H1 (cell line): ENCODE results near the gene KLHL3. TPM values are rescaled to one million over a fixed set of nuclear protein-coding genes. Genes with fewer than 3 reads are reported as not detected.

ENCODE experiments used
- CTCF ChIA-PET: fragments of 300-600 bp; sonication (Branson Sonifier 250); formaldehyde crosslinking; loops from one replicate; lab custom pipeline; 2021; ENCODE audit not compliant: partially characterized antibody; lab: Charles Lee
- POLR2A ChIA-PET: fragments of 300-600 bp; sonication (Branson Sonifier 250); formaldehyde crosslinking; loops from one replicate; lab custom pipeline; 2021; ENCODE audit warnings: inconsistent platforms; ENCODE audit not compliant: partially characterized antibody; lab: Charles Lee
- DNase-seq, 2 experiments: peaks; one replicate each; pipeline versions ENCODE4 v3.0.0 to v3.0.0-alpha.2; 2010 to 2022; ENCODE audit warnings: low spot score in 2 of 2, low read depth in 1 of 2, mixed read lengths in 1 of 2
- FAIRE-seq: peaks from 2 replicates; lab custom pipeline; 2011; peaks lifted over from hg19 to GRCh38; lab: Jason Lieb, UNC
- H2AFZ ChIP-seq: 2 replicates; pipeline ENCODE4 v1.8.1; 2012; ENCODE audit warnings: low read length, inconsistent platforms
- H2AK5ac ChIP-seq: 2 replicates; pipeline ENCODE4 v1.6.1; 2013; ENCODE audit warnings: low read depth, low read length
- H2BK120ac ChIP-seq: replicated peaks from 2 replicates; pipeline ENCODE3; 2013; ENCODE audit warnings: low read depth, low read length, inconsistent platforms
- H2BK12ac ChIP-seq: 2 replicates; pipeline ENCODE4 v1.6.1; 2013; ENCODE audit warnings: low read depth, low read length
- H2BK15ac ChIP-seq: 2 replicates; pipeline ENCODE4 v1.6.1; 2013; ENCODE audit warnings: low read length
- H2BK20ac ChIP-seq: 2 replicates; pipeline ENCODE4 v1.6.1; 2013; ENCODE audit warnings: low read length
- H2BK5ac ChIP-seq: 2 replicates; pipeline ENCODE4 v1.6.1; 2013; ENCODE audit warnings: low read depth, low read length
- H3K14ac ChIP-seq: 2 replicates; pipeline ENCODE4 v1.6.1; 2013; ENCODE audit warnings: inconsistent platforms; ENCODE audit not compliant: insufficient read length
- H3K18ac ChIP-seq: 2 replicates; pipeline ENCODE4 v1.6.1; 2013; ENCODE audit warnings: low read length; ENCODE audit errors: extremely low read depth
- H3K23ac ChIP-seq: 2 replicates; pipeline ENCODE4 v1.6.1; 2013; ENCODE audit warnings: inconsistent platforms; ENCODE audit not compliant: insufficient read length
- H3K23me2 ChIP-seq: 2 replicates; pipeline ENCODE4 v1.6.1; 2013; ENCODE audit warnings: low read depth, low read length
- H3K27ac ChIP-seq: 2 replicates; pipeline ENCODE4 v1.6.1; 2011; ENCODE audit warnings: low read depth, low read length, inconsistent platforms
- H3K27me3 ChIP-seq, 4 experiments: replicated peaks in 1 of 4; 1 replicate in 1 of 4; 2 replicates in 3 of 4; pipeline versions ENCODE4 v1.6.1 to v1.8.1; 2011 to 2013; ENCODE audit warnings: low read length in 3 of 4, mild to moderate bottlenecking in 3 of 4, inconsistent platforms in 2 of 4, mixed read lengths in 2 of 4, moderate library complexity in 1 of 4; ENCODE audit not compliant: control insufficient read depth in 3 of 4, insufficient read depth in 3 of 4; ENCODE audit errors: extremely low read depth in 1 of 4
- H3K36me3 ChIP-seq, 4 experiments: 2 replicates each; pipeline versions ENCODE4 v1.6.1 to v1.8.1; 2011 to 2013; ENCODE audit warnings: mild to moderate bottlenecking in 4 of 4, low read length in 3 of 4, moderate library complexity in 2 of 4, control low read depth in 1 of 4, inconsistent platforms in 1 of 4; ENCODE audit not compliant: insufficient read depth in 4 of 4, control insufficient read depth in 2 of 4
- H3K4ac ChIP-seq: replicated peaks from 2 replicates; pipeline ENCODE3; 2013; ENCODE audit warnings: low read length, low read depth, mixed read lengths, inconsistent platforms; ENCODE audit not compliant: insufficient read length
- H3K4me1 ChIP-seq, 4 experiments: replicated peaks in 1 of 4; 1 replicate in 1 of 4; 2 replicates in 3 of 4; pipeline versions ENCODE4 v1.6.1 to v1.8.1; 2011 to 2013; ENCODE audit warnings: low read length in 3 of 4, inconsistent platforms in 2 of 4, mixed read lengths in 1 of 4; ENCODE audit not compliant: insufficient read depth in 4 of 4, control insufficient read depth in 3 of 4
- H3K4me2 ChIP-seq, 2 experiments: 2 replicates each; pipeline versions ENCODE4 v1.6.1 to v1.8.1; 2011 to 2013; ENCODE audit warnings: low read depth in 2 of 2, low read length in 2 of 2, control low read depth in 1 of 2, inconsistent platforms in 1 of 2, mild to moderate bottlenecking in 1 of 2; ENCODE audit not compliant: insufficient read depth in 1 of 2
- H3K4me3 ChIP-seq, 4 experiments: fragments of 200-600, 300-600 bp in 1 of 4; sonication (generic), shearing (Covaris generic), sonication (Bioruptor Twin) in 1 of 4; 2 replicates each; pipeline versions ENCODE4 v1.5.1 to v1.8.1; 2011 to 2016; ENCODE audit warnings: low read length in 4 of 4, low read depth in 3 of 4, control low read depth in 2 of 4, inconsistent platforms in 2 of 4, mild to moderate bottlenecking in 2 of 4, mixed read lengths in 1 of 4, moderate library complexity in 1 of 4; ENCODE audit not compliant: insufficient read depth in 2 of 4; ENCODE audit errors: extremely low read depth in 1 of 4
- H3K56ac ChIP-seq: replicated peaks from 2 replicates; pipeline ENCODE3; 2013; ENCODE audit warnings: low read depth, mild to moderate bottlenecking, mixed read lengths, low read length, inconsistent platforms; ENCODE audit not compliant: insufficient read length
- H3K79me1 ChIP-seq: 2 replicates; pipeline ENCODE4 v1.6.1; 2013; ENCODE audit warnings: low read depth, low read length, control low read depth
- H3K79me2 ChIP-seq, 2 experiments: 2 replicates each; pipeline versions ENCODE4 v1.6.1 to v1.8.1; 2012 to 2013; ENCODE audit warnings: low read length in 2 of 2, mild to moderate bottlenecking in 2 of 2, inconsistent platforms in 1 of 2; ENCODE audit not compliant: insufficient read depth in 2 of 2, control insufficient read depth in 1 of 2
- H3K9ac ChIP-seq, 4 experiments: replicated peaks in 1 of 4; 1 replicate in 1 of 4; 2 replicates in 3 of 4; pipeline versions ENCODE4 v1.6.1 to v1.8.1; 2011 to 2013; ENCODE audit warnings: low read depth in 3 of 4, low read length in 3 of 4, control low read depth in 2 of 4, mild to moderate bottlenecking in 2 of 4, moderate library complexity in 2 of 4, inconsistent platforms in 1 of 4; ENCODE audit errors: extremely low read depth in 1 of 4
- H3K9me3 ChIP-seq, 2 experiments: 2 replicates each; pipeline versions ENCODE4 v1.6.1 to v1.8.1; 2012 to 2013; ENCODE audit warnings: mild to moderate bottlenecking in 2 of 2, moderate library complexity in 2 of 2, control low read depth in 1 of 2, inconsistent platforms in 1 of 2, low read depth in 1 of 2, low read length in 1 of 2, mixed read lengths in 1 of 2; ENCODE audit not compliant: insufficient read depth in 2 of 2
- H4K20me1 ChIP-seq, 2 experiments: replicated peaks in 1 of 2; 2 replicates each; pipeline versions ENCODE3 to v1.8.1; 2011 to 2013; ENCODE audit warnings: inconsistent platforms in 2 of 2, low read length in 2 of 2, mild to moderate bottlenecking in 1 of 2; ENCODE audit not compliant: insufficient read depth in 2 of 2, control insufficient read depth in 1 of 2
- H4K5ac ChIP-seq: 2 replicates; pipeline ENCODE4 v1.6.1; 2013; ENCODE audit warnings: low read length, low read depth, mixed read lengths, inconsistent platforms; ENCODE audit not compliant: insufficient read length
- H4K8ac ChIP-seq: 2 replicates; pipeline ENCODE4 v1.8.0; 2013; ENCODE audit warnings: mild to moderate bottlenecking, moderate library complexity, low read length, inconsistent platforms; ENCODE audit not compliant: insufficient read depth; ENCODE audit errors: extremely low read depth
- H4K91ac ChIP-seq: replicated peaks from 2 replicates; pipeline ENCODE3; 2013; ENCODE audit warnings: low read length, mixed read lengths, inconsistent platforms; ENCODE audit not compliant: insufficient read length
- FOSL1 ChIP-seq: IDR thresholded peaks from 2 replicates; pipeline ENCODE4 v1.6.1; 2011; ENCODE audit warnings: mild to moderate bottlenecking, low read depth, low read length, moderate library complexity; ENCODE audit not compliant: insufficient read depth
- KDM1A ChIP-seq: fragments of 200-600, 300-600 bp; sonication (generic); IDR thresholded peaks from 2 replicates; pipeline ENCODE4 v1.7.1; 2016; ENCODE audit warnings: mild to moderate bottlenecking, low read length, borderline replicate concordance
- SUZ12 ChIP-seq: fragments of 200-600 bp; sonication (generic); IDR thresholded peaks from 2 replicates; pipeline ENCODE4 v1.6.1; 2012; ENCODE audit warnings: mild to moderate bottlenecking, inconsistent platforms, low read length, moderate library complexity, mixed read lengths
- polyA plus RNA-seq, 7 experiments: library from polyadenylated mRNA; depleted of rRNA in 3 of 7; stranded (reverse) in 5 of 7; unstranded in 2 of 7; fragments of >200 nt in 5 of 7; fragments of 200-250 nt in 2 of 7; gene quantifications; 1 replicate in 5 of 7; 2 replicates in 1 of 7; 4 replicates in 1 of 7; pipeline versions ENCODE4 v1.2.1 to v1.2.3, GENCODE V29; 2011 to 2013; ENCODE audit warnings: missing spikeins in 2 of 7, mixed read lengths in 2 of 7
- total RNA-seq: library from RNA; stranded (reverse); fragmentation: NEBNext Ultra II Directional; extraction: Animal tissue kit (Norgen Biotek cat#: 25700); gene quantifications from 2 replicates; pipeline ENCODE4 v1.2.1, GENCODE V29; 2021
- TF ChIP-seq, protein P1 (sequence below): IDR thresholded peaks from 2 replicates; pipeline ENCODE4 v1.6.1; 2011; ENCODE audit warnings: low read depth, mild to moderate bottlenecking, low read length; ENCODE audit not compliant: insufficient read depth
- TF ChIP-seq, protein P2 (sequence below): IDR thresholded peaks from 2 replicates; pipeline ENCODE4 v1.6.1; 2011; ENCODE audit warnings: low read length, improper control_type of control experiment
- TF ChIP-seq, protein P3 (sequence below): IDR thresholded peaks from 2 replicates; pipeline ENCODE4 v1.6.1; 2012; ENCODE audit warnings: inconsistent platforms

KLHL3 gene
- total and polyA plus RNA-seq, 2 of the 8 experiments (the other 6 are each of a cell fraction or from before 2014, with no cell fraction given), result 7.4 to 13.7 TPM

DNA sequence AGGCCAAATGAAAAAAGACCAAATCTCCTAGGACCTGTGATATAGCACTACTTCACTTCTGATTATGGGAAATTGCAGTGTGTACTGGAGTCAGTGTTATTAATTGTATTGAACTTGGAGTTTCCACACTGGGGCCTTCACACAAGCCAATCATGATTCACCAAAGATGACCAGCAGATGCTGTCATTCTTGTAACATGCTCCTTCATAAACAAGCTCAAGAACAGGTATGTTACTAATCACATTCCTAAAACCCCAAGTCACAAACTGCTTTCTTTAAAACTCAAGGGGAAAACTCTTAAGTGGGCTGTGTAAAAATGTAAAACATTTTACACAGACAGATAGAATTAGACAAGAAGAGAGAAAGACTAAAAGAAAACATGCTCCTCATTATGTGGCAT lies 5.6 kb downstream of the KLHL3 start:
- FAIRE-seq (no peak), DNase-seq (no peak)
- Histone ChIP-seq H3K18ac (no peak overlapping the region), H3K4ac (no peak overlapping the region), H3K4me1 (peaks cover 0 to 8% (median 4%) of the 10 kb centered on the region in 4 experiments; a peak in 5 of 7 replicates), H4K91ac (no peak overlapping the region), H4K20me1 (no peaks in the 10 kb centered on the region), H4K8ac (no peak overlapping the region), H3K23ac (no peak overlapping the region), H2BK15ac (no peak overlapping the region), H3K4me2 (no peak overlapping the region), H3K27ac (no peak overlapping the region), H3K27me3 (no peaks in the 10 kb centered on the region), H4K5ac (no peak overlapping the region), H3K36me3 (no peaks in the 10 kb centered on the region), H2BK5ac (no peak overlapping the region), H3K4me3 (no peak overlapping the region), H3K9ac (no peak overlapping the region), H2AK5ac (no peak overlapping the region), H3K79me2 (peaks cover 6 to 50% of the 10 kb centered on the region in 2 experiments; a peak in 3 of 4 replicates), H2AFZ (no peak overlapping the region), H3K79me1 (peaks cover 6% of the 10 kb centered on the region), H3K14ac (no peak overlapping the region), H2BK120ac (no peak overlapping the region), H3K56ac (no peak overlapping the region), H3K9me3 (no peaks in the 10 kb centered on the region), H2BK12ac (no peak overlapping the region), H2BK20ac (no peak overlapping the region), H3K23me2 (peaks cover 9% of the 10 kb centered on the region; the same call in 1 of the 2 replicates)
- ChIA-PET POLR2A (interaction anchor here (1.1 kb wide), 1 partner anchor 9 kb away, joined by 4 read pairs; no protein-coding TSS in a partner anchor), CTCF (interaction anchor here (0.8 to 1.8 kb wide), 3 partner anchors 12 to 70 kb away, joined by 3 to 12 read pairs (median 8); no protein-coding TSS in a partner anchor)
- TF ChIP-seq, protein P1, sequence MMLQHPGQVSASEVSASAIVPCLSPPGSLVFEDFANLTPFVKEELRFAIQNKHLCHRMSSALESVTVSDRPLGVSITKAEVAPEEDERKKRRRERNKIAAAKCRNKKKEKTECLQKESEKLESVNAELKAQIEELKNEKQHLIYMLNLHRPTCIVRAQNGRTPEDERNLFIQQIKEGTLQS, result no peak
- TF ChIP-seq KDM1A (no peak), FOSL1 (no peak), SUZ12 (no peak)
- TF ChIP-seq, protein P2, sequence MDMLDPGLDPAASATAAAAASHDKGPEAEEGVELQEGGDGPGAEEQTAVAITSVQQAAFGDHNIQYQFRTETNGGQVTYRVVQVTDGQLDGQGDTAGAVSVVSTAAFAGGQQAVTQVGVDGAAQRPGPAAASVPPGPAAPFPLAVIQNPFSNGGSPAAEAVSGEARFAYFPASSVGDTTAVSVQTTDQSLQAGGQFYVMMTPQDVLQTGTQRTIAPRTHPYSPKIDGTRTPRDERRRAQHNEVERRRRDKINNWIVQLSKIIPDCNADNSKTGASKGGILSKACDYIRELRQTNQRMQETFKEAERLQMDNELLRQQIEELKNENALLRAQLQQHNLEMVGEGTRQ, result no peak
- TF ChIP-seq, protein P3, sequence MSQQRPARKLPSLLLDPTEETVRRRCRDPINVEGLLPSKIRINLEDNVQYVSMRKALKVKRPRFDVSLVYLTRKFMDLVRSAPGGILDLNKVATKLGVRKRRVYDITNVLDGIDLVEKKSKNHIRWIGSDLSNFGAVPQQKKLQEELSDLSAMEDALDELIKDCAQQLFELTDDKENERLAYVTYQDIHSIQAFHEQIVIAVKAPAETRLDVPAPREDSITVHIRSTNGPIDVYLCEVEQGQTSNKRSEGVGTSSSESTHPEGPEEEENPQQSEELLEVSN, result no peak
